ENCODE results near the gene PITPNM3. TPM values are rescaled to one million over a fixed set of nuclear protein-coding genes. Genes with fewer than 3 reads are reported as not detected.

Gene PITPNM3
- total and polyA plus RNA-seq, 2 of the 13 experiments (the other 11 are each of a cell fraction or from before 2014, with no cell fraction given), result 0.13 to 0.29 TPM

- Histone ChIP-seq H3K4me1 (ENCODE audit: insufficient read depth, low read length) (no peaks in the 10 kb centered on the region), H3K27ac (ENCODE audit: extremely low read length, insufficient read depth, low read length) (no peak overlapping the region), H4K20me1 (ENCODE audit: insufficient read depth, low read length) (no peaks in the 10 kb centered on the region), H3K9me3 (ENCODE audit: low read length) (peaks cover 13% of the 10 kb centered on the region), H2AFZ (ENCODE audit: low read length) (no peak overlapping the region), H3K4me2 (ENCODE audit: low read depth, low read length) (no peak overlapping the region), H3K27me3 (ENCODE audit: control insufficient read depth in 1 of 2, insufficient read depth in 2 of 2, low read length in 2 of 2) (peaks cover 2 to 7% of the 10 kb centered on the region in 2 experiments; a peak in 3 of 5 replicates), H3K36me3 (replicated peaks in 1 of 2; ENCODE audit: control insufficient read depth in 1 of 2, insufficient read depth in 2 of 2, low read length in 2 of 2) (no peaks in the 10 kb centered on the region), H3K79me2 (ENCODE audit: insufficient read depth, low read length) (no peaks in the 10 kb centered on the region), H3K4me3 (replicated peaks in 1 of 3; ENCODE audit: insufficient read depth in 1 of 3, low read depth in 2 of 3, low read length in 3 of 3) (no peak overlapping the region), H3K9ac (ENCODE audit: insufficient read depth, low read depth, low read length) (no peak overlapping the region)
- FAIRE-seq, result no peak
- ATAC-seq, result no peak
- ChIA-PET CTCF (ENCODE audit: low intra/inter-chr PET ratio, low total read pairs) (no interaction called here), POLR2A (no interaction called here)
- in situ Hi-C loops (cut with HindIII; ENCODE audit: extremely low pct_ligation_motif_present, low pct_unique_long_range_greater_than_20kb) (no loop called here), intact Hi-C loops (cut with micrococcal nuclease; ENCODE audit: unreplicated experiment) (no loop called here)
- BruUV-seq (replicated peaks), result no TSS peak
- no peak for DNase-seq (ENCODE audit: low spot score)
- TF ChIP-seq DPF2 (CRISPR knock-in tag; IDR thresholded peaks at IDR 0.05; ENCODE audit: borderline replicate concordance, low read depth) (no peak), HDAC1 (CRISPR knock-in tag; IDR thresholded peaks at IDR 0.05) (no peak), POLR2AphosphoS5 (IDR thresholded peaks at IDR 0.05; ENCODE audit: low read depth, low read length) (no peak), TCF7L2 (IDR thresholded peaks at IDR 0.05; ENCODE audit: low read depth, low read length) (no peak), ZNF501 (CRISPR knock-in tag; IDR thresholded peaks at IDR 0.05) (no peak), ZNF788 (CRISPR knock-in tag; IDR thresholded peaks at IDR 0.05; ENCODE audit: borderline replicate concordance) (no peak), FOXJ3 (CRISPR knock-in tag; IDR thresholded peaks at IDR 0.05; ENCODE audit: borderline replicate concordance) (no peak), IRF9 (CRISPR knock-in tag; IDR thresholded peaks at IDR 0.05; ENCODE audit: borderline replicate concordance) (no peak), SP5 (CRISPR knock-in tag; IDR thresholded peaks at IDR 0.05; ENCODE audit: borderline replicate concordance, low read depth) (no peak), HOMEZ (CRISPR knock-in tag; IDR thresholded peaks at IDR 0.05; ENCODE audit: low read depth) (no peak)
Observed at GRCh38 chr17:6430769-6431168, 125.6 kb downstream of the PITPNM3 start.

Data from HepG2 (cell line).